K562 (cell line): ENCODE results near the gene HMX2. TPM values are rescaled to one million over a fixed set of nuclear protein-coding genes. Genes with fewer than 3 reads are reported as not detected.

Experiments used
- polyA plus RNA-seq, 8 experiments: library from polyadenylated mRNA; depleted of rRNA in 4 of 8; stranded (reverse) in 5 of 8; unstranded in 3 of 8; fragments of >200 nt; fragmentation: Nextera tagmentation in 2 of 8; fragmentation: Illumina TruSeq in 1 of 8; extraction: Ambion mirVana in 2 of 8; extraction: Trizol in 1 of 8; gene quantifications; 2 replicates each; pipeline versions ENCODE4 v1.2.1 to v1.2.3, GENCODE V29; 2011 to 2014; ENCODE audit warnings: inconsistent platforms in 1 of 8, missing spikeins in 1 of 8
- total RNA-seq, 7 experiments: library from RNA; depleted of rRNA in 6 of 7; stranded (reverse); fragments of >200 nt in 6 of 7; fragmentation: Illumina TruSeq in 2 of 7; extraction: Trizol in 2 of 7; gene quantifications; 2 replicates each; pipeline versions ENCODE4 v1.2.1 to v1.2.3, GENCODE V29; 2011 to 2021; ENCODE audit warnings: low replicate concordance in 1 of 7

The HMX2 gene
- total and polyA plus RNA-seq, 9 of the 15 experiments (the other 6 are each of a cell fraction or from before 2014, with no cell fraction given) = 0.07 to 0.58 (median 0.09) TPM; not detected in 2

Other genes starting within 250 kb of the HMX2 start
- gene FAM24A, start 237.5 kb upstream of the HMX2 start, total RNA-seq (2014; rRNA removed) = not detected in 2 replicates
- gene FAM24A, start 237.5 kb upstream of the HMX2 start, total RNA-seq (2014; rRNA removed; fragmentation: Illumina TruSeq; extraction: Trizol) = not detected in 2 replicates
- not detected in 2 replicates for gene FAM24A, start 237.5 kb upstream of the HMX2 start, total RNA-seq (2015; rRNA removed; fragmentation: Illumina TruSeq; extraction: Trizol)
- gene FAM24A, start 237.5 kb upstream of the HMX2 start, total RNA-seq (2021) = not detected in 2 replicates
- not detected in 2 replicates for gene FAM24A, start 237.5 kb upstream of the HMX2 start, polyA plus RNA-seq (2011; rRNA removed)
- gene FAM24A, start 237.5 kb upstream of the HMX2 start, polyA plus RNA-seq (2014; fragmentation: Illumina TruSeq; extraction: Trizol) = not detected in 2 replicates
- gene FAM24A, start 237.5 kb upstream of the HMX2 start, polyA plus RNA-seq (2014; fragmentation: Nextera tagmentation; extraction: Ambion mirVana) = not detected
- not detected in 2 replicates for gene FAM24A, start 237.5 kb upstream of the HMX2 start, polyA plus RNA-seq (2014; rRNA removed)
- gene C10orf88, start 193.9 kb upstream of the HMX2 start, total RNA-seq (2014; rRNA removed) = 5.5 and 7.5 TPM in 2 replicates
- gene C10orf88, start 193.9 kb upstream of the HMX2 start, total RNA-seq (2014; rRNA removed; fragmentation: Illumina TruSeq; extraction: Trizol) = 9.2 and 10.8 TPM in 2 replicates
- 6.2 and 7.5 TPM in 2 replicates for gene C10orf88, start 193.9 kb upstream of the HMX2 start, total RNA-seq (2015; rRNA removed; fragmentation: Illumina TruSeq; extraction: Trizol)
- 6.5 and 7.8 TPM in 2 replicates for gene C10orf88, start 193.9 kb upstream of the HMX2 start, total RNA-seq (2021)
- gene C10orf88, start 193.9 kb upstream of the HMX2 start, polyA plus RNA-seq (2011; rRNA removed) = 4.8 and 7.5 TPM in 2 replicates
- 9.6 and 10.1 TPM in 2 replicates for gene C10orf88, start 193.9 kb upstream of the HMX2 start, polyA plus RNA-seq (2014; fragmentation: Illumina TruSeq; extraction: Trizol)
- gene C10orf88, start 193.9 kb upstream of the HMX2 start, polyA plus RNA-seq (2014; fragmentation: Nextera tagmentation; extraction: Ambion mirVana) = 1 to 10 TPM; 2.5 to 3.0 TPM
- 5.4 and 6.7 TPM in 2 replicates for gene C10orf88, start 193.9 kb upstream of the HMX2 start, polyA plus RNA-seq (2014; rRNA removed)
- 10.5 and 13.2 TPM in 2 replicates for gene PSTK, start 167.7 kb upstream of the HMX2 start, total RNA-seq (2014; rRNA removed)
- gene PSTK, start 167.7 kb upstream of the HMX2 start, total RNA-seq (2014; rRNA removed; fragmentation: Illumina TruSeq; extraction: Trizol) = 16.3 and 18.9 TPM in 2 replicates
- gene PSTK, start 167.7 kb upstream of the HMX2 start, total RNA-seq (2015; rRNA removed; fragmentation: Illumina TruSeq; extraction: Trizol) = 12.7 and 13.8 TPM in 2 replicates
- gene PSTK, start 167.7 kb upstream of the HMX2 start, total RNA-seq (2021) = 14.3 and 17.0 TPM in 2 replicates
- 18.9 and 21.5 TPM in 2 replicates for gene PSTK, start 167.7 kb upstream of the HMX2 start, polyA plus RNA-seq (2011; rRNA removed)
- gene PSTK, start 167.7 kb upstream of the HMX2 start, polyA plus RNA-seq (2014; fragmentation: Illumina TruSeq; extraction: Trizol) = 16.3 and 16.4 TPM in 2 replicates
- 10 to 100 TPM; 46.5 to 49.7 TPM for gene PSTK, start 167.7 kb upstream of the HMX2 start, polyA plus RNA-seq (2014; fragmentation: Nextera tagmentation; extraction: Ambion mirVana)
- 19.3 and 23.3 TPM in 2 replicates for gene PSTK, start 167.7 kb upstream of the HMX2 start, polyA plus RNA-seq (2014; rRNA removed)
- 3.8 and 5.4 TPM in 2 replicates for gene IKZF5, start 139.3 kb upstream of the HMX2 start, total RNA-seq (2014; rRNA removed)
- gene IKZF5, start 139.3 kb upstream of the HMX2 start, total RNA-seq (2014; rRNA removed; fragmentation: Illumina TruSeq; extraction: Trizol) = 6.1 and 8.5 TPM in 2 replicates
- 4.4 and 5.4 TPM in 2 replicates for gene IKZF5, start 139.3 kb upstream of the HMX2 start, total RNA-seq (2015; rRNA removed; fragmentation: Illumina TruSeq; extraction: Trizol)
- 11.3 and 12.7 TPM in 2 replicates for gene IKZF5, start 139.3 kb upstream of the HMX2 start, total RNA-seq (2021)
- 12.4 and 12.5 TPM in 2 replicates for gene IKZF5, start 139.3 kb upstream of the HMX2 start, polyA plus RNA-seq (2011; rRNA removed)
- gene IKZF5, start 139.3 kb upstream of the HMX2 start, polyA plus RNA-seq (2014; fragmentation: Illumina TruSeq; extraction: Trizol) = 12.9 and 19.6 TPM in 2 replicates
- gene IKZF5, start 139.3 kb upstream of the HMX2 start, polyA plus RNA-seq (2014; fragmentation: Nextera tagmentation; extraction: Ambion mirVana) = 10 to 100 TPM; 11.2 to 13.8 TPM
- gene IKZF5, start 139.3 kb upstream of the HMX2 start, polyA plus RNA-seq (2014; rRNA removed) = 8.5 and 13.6 TPM in 2 replicates
- gene ACADSB, start 139.1 kb upstream of the HMX2 start, total RNA-seq (2014; rRNA removed) = 2.9 TPM in 2 replicates
- 4.0 and 5.7 TPM in 2 replicates for gene ACADSB, start 139.1 kb upstream of the HMX2 start, total RNA-seq (2014; rRNA removed; fragmentation: Illumina TruSeq; extraction: Trizol)
- 4.6 TPM in 2 replicates for gene ACADSB, start 139.1 kb upstream of the HMX2 start, total RNA-seq (2015; rRNA removed; fragmentation: Illumina TruSeq; extraction: Trizol)
- gene ACADSB, start 139.1 kb upstream of the HMX2 start, total RNA-seq (2021) = 7.8 and 8.0 TPM in 2 replicates
- 8.0 TPM in 2 replicates for gene ACADSB, start 139.1 kb upstream of the HMX2 start, polyA plus RNA-seq (2011; rRNA removed)
- gene ACADSB, start 139.1 kb upstream of the HMX2 start, polyA plus RNA-seq (2014; fragmentation: Illumina TruSeq; extraction: Trizol) = 5.0 and 5.8 TPM in 2 replicates
- 1 to 10 TPM; 4.7 to 9.1 TPM for gene ACADSB, start 139.1 kb upstream of the HMX2 start, polyA plus RNA-seq (2014; fragmentation: Nextera tagmentation; extraction: Ambion mirVana)
- 5.5 and 6.0 TPM in 2 replicates for gene ACADSB, start 139.1 kb upstream of the HMX2 start, polyA plus RNA-seq (2014; rRNA removed)
- 26.8 and 42.7 TPM in 2 replicates for gene HMX3, start 12.2 kb upstream of the HMX2 start, total RNA-seq (2014; rRNA removed)
- gene HMX3, start 12.2 kb upstream of the HMX2 start, total RNA-seq (2014; rRNA removed; fragmentation: Illumina TruSeq; extraction: Trizol) = 0.41 and 0.58 TPM in 2 replicates
- gene HMX3, start 12.2 kb upstream of the HMX2 start, total RNA-seq (2015; rRNA removed; fragmentation: Illumina TruSeq; extraction: Trizol) = 7.4 and 9.6 TPM in 2 replicates
- gene HMX3, start 12.2 kb upstream of the HMX2 start, total RNA-seq (2021) = 43.2 and 43.5 TPM in 2 replicates
- 1.2 and 2.8 TPM in 2 replicates for gene HMX3, start 12.2 kb upstream of the HMX2 start, polyA plus RNA-seq (2011; rRNA removed)
- gene HMX3, start 12.2 kb upstream of the HMX2 start, polyA plus RNA-seq (2014; fragmentation: Illumina TruSeq; extraction: Trizol) = 0.55 and 2.8 TPM in 2 replicates
- gene HMX3, start 12.2 kb upstream of the HMX2 start, polyA plus RNA-seq (2014; fragmentation: Nextera tagmentation; extraction: Ambion mirVana) = not detected
- gene HMX3, start 12.2 kb upstream of the HMX2 start, polyA plus RNA-seq (2014; rRNA removed) = 20.5 and 24.5 TPM in 2 replicates
- gene BUB3, start 6.3 kb downstream of the HMX2 start, total RNA-seq (2014; rRNA removed) = 167 and 343 TPM in 2 replicates
- gene BUB3, start 6.3 kb downstream of the HMX2 start, total RNA-seq (2014; rRNA removed; fragmentation: Illumina TruSeq; extraction: Trizol) = 175 and 182 TPM in 2 replicates
- 176 TPM in 2 replicates for gene BUB3, start 6.3 kb downstream of the HMX2 start, total RNA-seq (2015; rRNA removed; fragmentation: Illumina TruSeq; extraction: Trizol)
- gene BUB3, start 6.3 kb downstream of the HMX2 start, total RNA-seq (2021) = 184 and 188 TPM in 2 replicates
- 284 and 291 TPM in 2 replicates for gene BUB3, start 6.3 kb downstream of the HMX2 start, polyA plus RNA-seq (2011; rRNA removed)
- 225 and 269 TPM in 2 replicates for gene BUB3, start 6.3 kb downstream of the HMX2 start, polyA plus RNA-seq (2014; fragmentation: Illumina TruSeq; extraction: Trizol)
- 100 to 1,000 TPM; 597 to 761 TPM for gene BUB3, start 6.3 kb downstream of the HMX2 start, polyA plus RNA-seq (2014; fragmentation: Nextera tagmentation; extraction: Ambion mirVana)
- gene BUB3, start 6.3 kb downstream of the HMX2 start, polyA plus RNA-seq (2014; rRNA removed) = 226 and 272 TPM in 2 replicates